Parathyroid adenoma (tissue), 2 donors: ENCODE data around the gene ACSL1.
"Not testable (repeated sequence)": the region's sequence is repeated elsewhere in the genome, so short reads cannot be mapped to it uniquely, and the experiment has no call there.

ENCODE experiments used
- H2AFZ ChIP-seq: fragments of 300-600 bp; sonication (generic); one replicate; pipeline ENCODE4 v1.7.0; 2017; ENCODE audit warnings: antibody characterized with exemption, mild to moderate bottlenecking
- H3K27ac ChIP-seq: fragments of 300-600 bp; sonication (generic); one replicate; pipeline ENCODE4 v1.7.0; 2017
- H3K27me3 ChIP-seq: fragments of 300-600 bp; sonication (generic); one replicate; pipeline ENCODE4 v1.7.0; 2017; ENCODE audit warnings: low read length; ENCODE audit not compliant: control insufficient read depth, insufficient read depth
- H3K36me3 ChIP-seq: fragments of 300-600 bp; sonication (generic); one replicate; pipeline ENCODE4 v1.7.0; 2017; ENCODE audit warnings: low read length; ENCODE audit not compliant: control insufficient read depth, insufficient read depth
- H3K4me1 ChIP-seq: fragments of 300-600 bp; sonication (generic); one replicate; pipeline ENCODE4 v1.7.0; 2017; ENCODE audit warnings: control low read depth
- H3K4me2 ChIP-seq: fragments of 300-600 bp; sonication (generic); one replicate; pipeline ENCODE4 v1.7.0; 2017; ENCODE audit warnings: low read length
- H3K4me3 ChIP-seq: fragments of 300-600 bp; sonication (generic); one replicate; pipeline ENCODE4 v1.7.0; 2017; ENCODE audit warnings: low read depth, low read length
- H3K79me2 ChIP-seq: fragments of 300-600 bp; sonication (generic); one replicate; pipeline ENCODE4 v1.7.0; 2017; ENCODE audit warnings: control low read depth
- H3K9ac ChIP-seq: fragments of 300-600 bp; sonication (generic); one replicate; pipeline ENCODE4 v1.7.0; 2017; ENCODE audit warnings: mild to moderate bottlenecking
- H3K9me3 ChIP-seq: fragments of 300-600 bp; sonication (generic); one replicate; pipeline ENCODE4 v1.7.0; 2017; ENCODE audit warnings: low read length; ENCODE audit not compliant: control insufficient read depth
- CTCF ChIP-seq: fragments of 300-600 bp; sonication (generic); IDR thresholded peaks from one replicate; pipeline ENCODE4 v1.7.0; 2017; ENCODE audit warnings: antibody characterized with exemption, mild to moderate bottlenecking
- donor health status: primary hyperparathyroidism.

ACSL1 gene

GRCh38 chr4:184747034-184747830 is 78.5 kb downstream of the ACSL1 start:
- Histone ChIP-seq H3K4me1 (peaks cover 19% of the 10 kb centered on the region), H3K4me3 (peak overlapping the region; percentile 36), H3K9ac (no peak overlapping the region), H3K27me3 (no peaks in the 10 kb centered on the region), H3K36me3 (no peaks in the 10 kb centered on the region), H3K4me2 (peak overlapping the region; percentile 70), H3K9me3 (no peaks in the 10 kb centered on the region), H3K27ac (peak overlapping the region; percentile 89), H3K79me2 (no peaks in the 10 kb centered on the region), H2AFZ (peak overlapping the region; percentile 48)
- TF ChIP-seq CTCF = no peak

- no peak overlapping the region for H3K9ac ChIP-seq
These were observed 79.7 kb downstream of the ACSL1 start for GRCh38 chr4:184745831-184746795.

GRCh38 chr4:184744236-184744635 is 81.5 kb downstream of the ACSL1 start:
- H3K9ac ChIP-seq = no peak overlapping the region
- no peaks in the 10 kb centered on the region for H3K9me3 ChIP-seq
- peaks cover 19% of the 10 kb centered on the region for H3K4me1 ChIP-seq
- no peak overlapping the region for H3K4me2 ChIP-seq
- H2AFZ ChIP-seq = no peak overlapping the region
- no peak overlapping the region for H3K4me3 ChIP-seq
- no peaks in the 10 kb centered on the region for H3K79me2 ChIP-seq
- H3K27ac ChIP-seq = no peak overlapping the region
- H3K27me3 ChIP-seq = no peaks in the 10 kb centered on the region
- no peak for TF ChIP-seq CTCF
- no peaks in the 10 kb centered on the region for H3K36me3 ChIP-seq

More at GRCh38 chr4:184745831-184746795, 79.7 kb downstream of the ACSL1 start:
- Histone ChIP-seq H3K36me3 (no peaks in the 10 kb centered on the region), H3K4me1 (peaks cover 19% of the 10 kb centered on the region), H3K4me2 (peak overlapping the region; percentile 70), H3K27ac (peak overlapping the region; percentile 89), H3K27me3 (no peaks in the 10 kb centered on the region), H3K79me2 (no peaks in the 10 kb centered on the region), H3K9me3 (no peaks in the 10 kb centered on the region), H2AFZ (peak overlapping the region; percentile 68), H3K4me3 (peak overlapping the region; percentile 36)
- peak; percentile 74 for TF ChIP-seq CTCF

GRCh38 chr4:184743650-184744049 is 82.1 kb downstream of the ACSL1 start:
- H3K36me3 ChIP-seq = no peaks in the 10 kb centered on the region
- peaks cover 19% of the 10 kb centered on the region for H3K4me1 ChIP-seq
- no peak overlapping the region for H3K4me3 ChIP-seq
- H3K9ac ChIP-seq = no peak overlapping the region
- no peak overlapping the region for H3K27ac ChIP-seq
- H3K4me2 ChIP-seq = no peak overlapping the region
- H2AFZ ChIP-seq = no peak overlapping the region
- no peaks in the 10 kb centered on the region for H3K27me3 ChIP-seq
- no peaks in the 10 kb centered on the region for H3K79me2 ChIP-seq
- no peaks in the 10 kb centered on the region for H3K9me3 ChIP-seq
- TF ChIP-seq CTCF = no peak

GRCh38 chr4:184741651-184742050 is 84.1 kb downstream of the ACSL1 start:
- not testable (repeated sequence) for H3K9me3 ChIP-seq, H3K4me2 ChIP-seq, H3K4me1 ChIP-seq, H3K36me3 ChIP-seq, H3K79me2 ChIP-seq, H2AFZ ChIP-seq, H3K27me3 ChIP-seq, H3K27ac ChIP-seq, H3K9ac ChIP-seq, H3K4me3 ChIP-seq
